T-cell (primary cell): Measurements from ENCODE around the gene KRT222. TPM values are rescaled to one million over a fixed set of nuclear protein-coding genes. Genes with fewer than 3 reads are reported as not detected.

Experiments used
- ATAC-seq, 4 experiments: fragments of 200-7000 bp in 3 of 4; fragments of 150-1000 bp in 1 of 4; cut with Tn5 transposase; replicated peaks in 1 of 4; 1 replicate in 3 of 4; 2 replicates in 1 of 4; pipeline ENCODE4 v1.10.0; 2021; ENCODE audit warnings: moderate library complexity in 3 of 4, mild to moderate bottlenecking in 2 of 4, moderate number of reproducible peaks in 1 of 4
- CTCF ChIA-PET, 2 donors: fragments of 300-600 bp; sonication (Branson Sonifier 250); formaldehyde crosslinking; loops; one replicate each; lab custom pipeline; 2022; ENCODE audit warnings: antibody characterized with exemption in 2 of 2; lab: Charles Lee
- POLR2A ChIA-PET, 2 donors: fragments of 300-600 bp; sonication (Branson Sonifier 250); formaldehyde crosslinking; loops; one replicate each; lab custom pipeline; 2022; ENCODE audit warnings: antibody characterized with exemption in 2 of 2; lab: Charles Lee
- DNase-seq, 35 experiments: peaks; one replicate each; pipeline versions ENCODE4 v3.0.0 to v3.0.0-alpha.2; 2013 to 2023
- H3K27ac ChIP-seq: one replicate; pipeline ENCODE4 v1.5.1; 2013; ENCODE audit warnings: low read length
- H3K27me3 ChIP-seq, 2 experiments: replicated peaks in 1 of 2; 1 replicate in 1 of 2; 2 replicates in 1 of 2; pipeline versions ENCODE4 v1.6.1 to v1.7.0; 2013; ENCODE audit warnings: low read length in 1 of 2, mixed read lengths in 1 of 2; ENCODE audit not compliant: control insufficient read depth in 2 of 2, insufficient read depth in 2 of 2; ENCODE audit errors: extremely low read depth in 1 of 2
- H3K36me3 ChIP-seq, 2 donors: 1 replicate in 1 of 2; 2 replicates in 1 of 2; pipeline versions ENCODE4 v1.6.1 to v1.7.0; 2013; ENCODE audit warnings: low read length in 1 of 2; ENCODE audit not compliant: control insufficient read depth in 2 of 2, insufficient read depth in 1 of 2; ENCODE audit errors: extremely low read depth in 1 of 2
- H3K4me1 ChIP-seq, 2 experiments: 1 replicate in 1 of 2; 2 replicates in 1 of 2; pipeline versions ENCODE4 v1.6.1 to v1.7.0; 2013; ENCODE audit warnings: low read length in 2 of 2, mixed read lengths in 1 of 2; ENCODE audit not compliant: insufficient read depth in 2 of 2, control insufficient read depth in 1 of 2; ENCODE audit errors: extremely low read depth in 1 of 2
- H3K4me3 ChIP-seq, 2 donors: 1 replicate in 1 of 2; 2 replicates in 1 of 2; pipeline versions ENCODE4 v1.5.1 to v1.7.0; 2013; ENCODE audit warnings: mild to moderate bottlenecking in 2 of 2, low read length in 1 of 2, moderate library complexity in 1 of 2; ENCODE audit not compliant: control insufficient read depth in 1 of 2; ENCODE audit errors: extremely low read depth in 1 of 2
- H3K9me3 ChIP-seq: 2 replicates; pipeline ENCODE4 v1.7.0; 2013
- H3K27ac Mint-ChIP-seq, 2 donors: one replicate each; pipeline ENCODE4 v1.8.0; 2020 to 2021; ENCODE audit warnings: mild to moderate bottlenecking in 2 of 2, mixed read lengths in 2 of 2
- H3K27me3 Mint-ChIP-seq, 2 donors: one replicate each; pipeline ENCODE4 v1.8.0; 2021 to 2022; ENCODE audit warnings: mixed read lengths in 2 of 2
- H3K36me3 Mint-ChIP-seq: one replicate; pipeline ENCODE4 v1.8.0; 2021; ENCODE audit warnings: mixed read lengths
- H3K4me1 Mint-ChIP-seq, 3 donors: one replicate each; pipeline ENCODE4 v1.8.0; 2020 to 2022; ENCODE audit warnings: mixed read lengths in 3 of 3, mild to moderate bottlenecking in 1 of 3
- H3K4me3 Mint-ChIP-seq, 3 donors: one replicate each; pipeline ENCODE4 v1.8.0; 2020 to 2022; ENCODE audit warnings: mild to moderate bottlenecking in 3 of 3, mixed read lengths in 3 of 3, moderate library complexity in 3 of 3
- H3K9me3 Mint-ChIP-seq, 3 donors: one replicate each; pipeline ENCODE4 v1.8.0; 2020 to 2022; ENCODE audit warnings: mixed read lengths in 3 of 3
- WGBS: methylation state at CpG from one replicate; pipeline ENCODE4 v1.1.5; 2013; ENCODE audit warnings: missing lambda C conversion rate; ENCODE audit not compliant: insufficient coverage; 5-methylcytosine and 5-hydroxymethylcytosine counted together
- total RNA-seq, 35 experiments: library from RNA in 6 of 35; stranded (reverse) in 6 of 35; fragments of 120-200 nt in 1 of 35; gene quantifications; one replicate each; pipeline versions ENCODE4 v1.2.1 to v1.2.4 and lab custom pipeline; 2013 to 2026

Gene KRT222
- total RNA-seq, 5 donors from 2014 or later (not counting 1 experiment from before 2014, with no cell fraction given) = not detected

- Mint-ChIP-seq H3K4me1 (no peaks in the 10 kb centered on the region), H3K4me3 (no peak overlapping the region), H3K36me3 (no peaks in the 10 kb centered on the region), H3K27ac (no peak overlapping the region), H3K27me3 (peaks cover 27 to 42% of the 10 kb centered on the region in 2 donors), H3K9me3 (no peaks in the 10 kb centered on the region)
- H3K36me3 ChIP-seq = no peaks in the 10 kb centered on the region
- H3K27me3 ChIP-seq = peaks cover 3 to 28% of the 10 kb centered on the region in 2 experiments
- H3K4me1 ChIP-seq = no peaks in the 10 kb centered on the region
- DNase-seq (no peak), ATAC-seq (no peak)
- POLR2A ChIA-PET = no interaction called here
- no peaks in the 10 kb centered on the region for H3K9me3 ChIP-seq
- 79% methylated on average over 5 of the region's 5 CpGs for WGBS
- H3K27ac ChIP-seq = no peak overlapping the region
- CTCF ChIA-PET = no interaction called here
- H3K4me3 ChIP-seq = no peak overlapping the region
These were observed 34.9 kb upstream of the KRT222 start for GRCh38 chr17:40699853-40700252.

- CTCF ChIA-PET = interaction anchor here in 1 of 2 donors (0.6 kb wide), 1 partner anchor 496 kb away, joined by 9 read pairs; no protein-coding TSS in a partner anchor
- no peak overlapping the region for H3K27ac Mint-ChIP-seq
- 86% methylated on average over 6 of the region's 9 CpGs for WGBS
- Histone ChIP-seq H3K27ac (no peak overlapping the region), H3K9me3 (no peaks in the 10 kb centered on the region), H3K4me1 (no peaks in the 10 kb centered on the region), H3K27me3 (peaks cover 3 to 27% of the 10 kb centered on the region in 2 experiments), H3K36me3 (no peaks in the 10 kb centered on the region), H3K4me3 (no peak overlapping the region)
- no peaks in the 10 kb centered on the region for H3K36me3 Mint-ChIP-seq
- POLR2A ChIA-PET = no interaction called here
- H3K9me3 Mint-ChIP-seq = no peaks in the 10 kb centered on the region
- H3K4me1 Mint-ChIP-seq = no peaks in the 10 kb centered on the region
- DNase-seq (no peak), ATAC-seq (no peak)
- H3K4me3 Mint-ChIP-seq = no peak overlapping the region
- peaks cover 27 to 40% of the 10 kb centered on the region in 2 donors for H3K27me3 Mint-ChIP-seq
These were observed 34.4 kb upstream of the KRT222 start for GRCh38 chr17:40699371-40699770.

- CTCF ChIA-PET = no interaction called here
- H3K27ac Mint-ChIP-seq = no peak overlapping the region
- H3K4me1 ChIP-seq = no peaks in the 10 kb centered on the region
- no peaks in the 10 kb centered on the region for H3K9me3 ChIP-seq
- peaks cover 6 to 21% of the 10 kb centered on the region in 2 experiments for H3K27me3 ChIP-seq
- no peaks in the 10 kb centered on the region for H3K36me3 ChIP-seq
- ATAC-seq (no peak), DNase-seq (no peak)
- H3K27ac ChIP-seq = no peak overlapping the region
- 86% methylated on average over 6 of the region's 7 CpGs for WGBS
- H3K36me3 Mint-ChIP-seq = no peaks in the 10 kb centered on the region
- H3K27me3 Mint-ChIP-seq = peaks cover 32 to 38% of the 10 kb centered on the region in 2 donors
- no peaks in the 10 kb centered on the region for H3K4me1 Mint-ChIP-seq
- no peaks in the 10 kb centered on the region for H3K9me3 Mint-ChIP-seq
- no peak overlapping the region for H3K4me3 ChIP-seq
- no peak overlapping the region for H3K4me3 Mint-ChIP-seq
- POLR2A ChIA-PET = interaction anchor here in 1 of 2 donors (0.6 kb wide), 1 partner anchor 51 kb away, joined by 3 read pairs; no protein-coding TSS in a partner anchor
These were observed 32.3 kb upstream of the KRT222 start for GRCh38 chr17:40697297-40697696.

GRCh38 chr17:40696651-40697072 lies 31.7 kb upstream of the KRT222 start:
- H3K27ac ChIP-seq = no peak overlapping the region
- no peaks in the 10 kb centered on the region for H3K4me1 ChIP-seq
- H3K36me3 ChIP-seq = no peaks in the 10 kb centered on the region
- no peaks in the 10 kb centered on the region for H3K36me3 Mint-ChIP-seq
- no peak overlapping the region for H3K4me3 Mint-ChIP-seq
- H3K27ac Mint-ChIP-seq = no peak overlapping the region
- ChIA-PET POLR2A (interaction anchor here (0.5 to 0.6 kb wide), 2 partner anchors 50 to 981 kb away, joined by 3 to 5 read pairs; no protein-coding TSS in a partner anchor), CTCF (interaction anchor here in 1 of 2 donors (1.3 kb wide), 1 partner anchor 14 kb away, joined by 3 read pairs; no protein-coding TSS in a partner anchor)
- H3K9me3 Mint-ChIP-seq = no peaks in the 10 kb centered on the region
- H3K27me3 ChIP-seq = peaks cover 6 to 17% of the 10 kb centered on the region in 2 experiments
- WGBS = no CpG with 5 or more reads among the region's 3 CpGs
- DNase-seq (no peak), ATAC-seq (no peak)
- no peaks in the 10 kb centered on the region for H3K4me1 Mint-ChIP-seq
- no peak overlapping the region for H3K4me3 ChIP-seq
- H3K27me3 Mint-ChIP-seq = peaks cover 33 to 38% of the 10 kb centered on the region in 2 donors
- no peaks in the 10 kb centered on the region for H3K9me3 ChIP-seq

GRCh38 chr17:40695874-40696472 lies 31.0 kb upstream of the KRT222 start:
- no peaks in the 10 kb centered on the region for H3K9me3 ChIP-seq
- H3K27me3 ChIP-seq = peaks cover 6 to 17% of the 10 kb centered on the region in 2 experiments
- H3K36me3 ChIP-seq = no peaks in the 10 kb centered on the region
- DNase-seq = no peak
- Mint-ChIP-seq H3K9me3 (no peaks in the 10 kb centered on the region), H3K27ac (no peak overlapping the region), H3K27me3 (peaks cover 33 to 37% of the 10 kb centered on the region in 2 donors), H3K4me1 (no peaks in the 10 kb centered on the region), H3K36me3 (no peaks in the 10 kb centered on the region), H3K4me3 (no peak overlapping the region)
- no peak overlapping the region for H3K4me3 ChIP-seq
- ChIA-PET CTCF (interaction anchor here in 1 of 2 donors (1.3 kb wide), 1 partner anchor 14 kb away, joined by 3 read pairs; no protein-coding TSS in a partner anchor), POLR2A (no interaction called here)
- ATAC-seq = no peak
- 97% methylated on average over 3 of the region's 6 CpGs for WGBS
- H3K4me1 ChIP-seq = no peaks in the 10 kb centered on the region
- no peak overlapping the region for H3K27ac ChIP-seq

- POLR2A ChIA-PET = no interaction called here
- H3K4me1 Mint-ChIP-seq = no peaks in the 10 kb centered on the region
- Histone ChIP-seq H3K36me3 (no peaks in the 10 kb centered on the region), H3K9me3 (no peaks in the 10 kb centered on the region), H3K4me1 (no peaks in the 10 kb centered on the region), H3K27me3 (peaks cover 6 to 20% of the 10 kb centered on the region in 2 experiments), H3K4me3 (no peak overlapping the region), H3K27ac (no peak overlapping the region)
- H3K36me3 Mint-ChIP-seq = no peaks in the 10 kb centered on the region
- DNase-seq (no peak), ATAC-seq (no peak)
- CTCF ChIA-PET = interaction anchor here in 1 of 2 donors (1.6 kb wide), 1 partner anchor 33 kb away, joined by 3 read pairs; no protein-coding TSS in a partner anchor
- H3K27ac Mint-ChIP-seq = no peak overlapping the region
- WGBS = 86% methylated on average over 6 of the region's 9 CpGs
- peaks cover 30 to 33% of the 10 kb centered on the region in 2 donors for H3K27me3 Mint-ChIP-seq
- no peak overlapping the region for H3K4me3 Mint-ChIP-seq
- H3K9me3 Mint-ChIP-seq = no peaks in the 10 kb centered on the region
These were observed 29.6 kb upstream of the KRT222 start for GRCh38 chr17:40694584-40694983.
